Activated B cell treated with CpG ODN at 0.5 μM for 24 hours (primary cell): ENCODE measurements around the gene FOXA3. TPM values are rescaled to one million over a fixed set of nuclear protein-coding genes. Genes with fewer than 3 reads are reported as not detected.
A peak's percentile ranks its signal among the peaks of the same experiment; 100 is the strongest.

ENCODE experiments used
- ATAC-seq: fragments of 200-7000 bp; cut with Tn5 transposase; one replicate; pipeline ENCODE4 v1.10.0; 2021; ENCODE audit warnings: low read depth, mild to moderate bottlenecking, moderate library complexity
- CTCF ChIA-PET: fragments of 350-600 bp; sonication (Branson Sonifier 250); formaldehyde crosslinking; loops from one replicate; lab custom pipeline; 2021; ENCODE audit warnings: antibody characterized with exemption; lab: Charles Lee
- POLR2A ChIA-PET: fragments of 350-600 bp; sonication (Branson Sonifier 250); formaldehyde crosslinking; loops from one replicate; lab custom pipeline; 2021; ENCODE audit warnings: antibody characterized with exemption; lab: Charles Lee
- DNase-seq: peaks from one replicate; pipeline ENCODE4 v3.0.0; 2022
- H3K27ac Mint-ChIP-seq: one replicate; pipeline ENCODE4 v1.8.0; 2020; ENCODE audit warnings: mixed read lengths
- H3K27me3 Mint-ChIP-seq: one replicate; pipeline ENCODE4 v1.8.0; 2021; ENCODE audit warnings: mixed read lengths
- H3K36me3 Mint-ChIP-seq: one replicate; pipeline ENCODE4 v1.8.0; 2021; ENCODE audit warnings: low read depth, mixed read lengths
- H3K4me1 Mint-ChIP-seq: one replicate; pipeline ENCODE4 v1.8.0; 2021; ENCODE audit warnings: mixed read lengths
- H3K4me3 Mint-ChIP-seq: one replicate; pipeline ENCODE4 v1.8.0; 2020; ENCODE audit warnings: mild to moderate bottlenecking, mixed read lengths
- H3K9me3 Mint-ChIP-seq: one replicate; pipeline ENCODE4 v1.8.0; 2020; ENCODE audit warnings: mixed read lengths
- intact Hi-C: fragments of 100-400 bp; cut with micrococcal nuclease; formaldehyde crosslinking; loops from one replicate; pipeline ENCODE4 v1.15.1; 2024
- total RNA-seq: library from RNA; stranded (reverse); gene quantifications from 2 replicates; pipeline ENCODE4 v1.2.3, GENCODE V29; 2022
- TF ChIP-seq, protein P1 (sequence below): fragments of 200-600 bp; IDR thresholded peaks from one replicate; pipeline ENCODE4 v1.8.0; 2022; ENCODE audit warnings: antibody characterized with exemption, mild to moderate bottlenecking

The FOXA3 gene
- total RNA-seq, 1 donor from 2014 or later: not detected

- intact Hi-C loops: loop anchor here (5.0 to 10.0 kb wide), 2 partner anchors 132 to 460 kb away; partner anchors contain the start of gene PPP5C
- peaks cover 13% of the 10 kb centered on the region for H3K36me3 Mint-ChIP-seq
- H3K4me1 Mint-ChIP-seq: peaks cover 33% of the 10 kb centered on the region
- H3K4me3 Mint-ChIP-seq: peak overlapping the region; percentile 46
- no peaks in the 10 kb centered on the region for H3K9me3 Mint-ChIP-seq
- TF ChIP-seq, protein P1, sequence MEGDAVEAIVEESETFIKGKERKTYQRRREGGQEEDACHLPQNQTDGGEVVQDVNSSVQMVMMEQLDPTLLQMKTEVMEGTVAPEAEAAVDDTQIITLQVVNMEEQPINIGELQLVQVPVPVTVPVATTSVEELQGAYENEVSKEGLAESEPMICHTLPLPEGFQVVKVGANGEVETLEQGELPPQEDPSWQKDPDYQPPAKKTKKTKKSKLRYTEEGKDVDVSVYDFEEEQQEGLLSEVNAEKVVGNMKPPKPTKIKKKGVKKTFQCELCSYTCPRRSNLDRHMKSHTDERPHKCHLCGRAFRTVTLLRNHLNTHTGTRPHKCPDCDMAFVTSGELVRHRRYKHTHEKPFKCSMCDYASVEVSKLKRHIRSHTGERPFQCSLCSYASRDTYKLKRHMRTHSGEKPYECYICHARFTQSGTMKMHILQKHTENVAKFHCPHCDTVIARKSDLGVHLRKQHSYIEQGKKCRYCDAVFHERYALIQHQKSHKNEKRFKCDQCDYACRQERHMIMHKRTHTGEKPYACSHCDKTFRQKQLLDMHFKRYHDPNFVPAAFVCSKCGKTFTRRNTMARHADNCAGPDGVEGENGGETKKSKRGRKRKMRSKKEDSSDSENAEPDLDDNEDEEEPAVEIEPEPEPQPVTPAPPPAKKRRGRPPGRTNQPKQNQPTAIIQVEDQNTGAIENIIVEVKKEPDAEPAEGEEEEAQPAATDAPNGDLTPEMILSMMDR: no peak
- CTCF ChIA-PET: interaction anchor here (0.7 to 1.3 kb wide), 2 partner anchors 21 to 68 kb away, joined by 3 to 4 read pairs; no protein-coding TSS in a partner anchor
- peak; percentile 21 for DNase-seq
- H3K27me3 Mint-ChIP-seq: peaks cover 2% of the 10 kb centered on the region
- POLR2A ChIA-PET: interaction anchor here (0.6 to 5.0 kb wide), 4 partner anchors 14 to 67 kb away, joined by 3 to 60 read pairs (median 20); partner anchors contain the start of genes FOXA3, MYPOP and SYMPK
- no peak for ATAC-seq
- no peak overlapping the region for H3K27ac Mint-ChIP-seq
Measured at GRCh38 chr19:45884682-45885555, 20.8 kb downstream of the FOXA3 start.

GRCh38 chr19:45885556-45886426 lies 21.7 kb downstream of the FOXA3 start, which contains the start of gene IRF2BP1:
Gene IRF2BP1 (minus strand): TSS chr19:45886141. CDS start chr19:45885774, 367 bp downstream.
- peaks cover 33% of the 10 kb centered on the region for H3K4me1 Mint-ChIP-seq
- H3K4me3 Mint-ChIP-seq: peak within 1 kb of the TSS; percentile 92
- H3K9me3 Mint-ChIP-seq: no peaks in the 10 kb centered on the region
- DNase-seq: peak; percentile 87
- CTCF ChIA-PET: interaction anchor here (0.6 to 1.4 kb wide), 4 partner anchors 13 to 69 kb away, joined by 3 to 4 read pairs (median 4); partner anchors contain the start of genes FOXA3 and MYPOP
- peak within 1 kb of the TSS; percentile 94 for H3K27ac Mint-ChIP-seq
- TF ChIP-seq, protein P1: no peak
- intact Hi-C loops: loop anchor here (1.0 to 10.0 kb wide), 7 partner anchors 17 to 459 kb away; partner anchors contain the start of genes CCDC61, FBXO46, MYPOP and PPP5C
- POLR2A ChIA-PET: interaction anchor here (0.6 to 5.0 kb wide), 17 partner anchors 14 to 1662 kb away, joined by 3 to 60 read pairs (median 4); partner anchors contain the start of genes CCDC61, FOXA3, MYPOP and PPP1R13L
- H3K36me3 Mint-ChIP-seq: peaks cover 17% of the 10 kb centered on the region
- ATAC-seq: peak; percentile 69
- H3K27me3 Mint-ChIP-seq: no peaks in the 10 kb centered on the region

- Mint-ChIP-seq H3K27me3 (no peaks in the 10 kb centered on the region), H3K27ac (peak overlapping the region; percentile 94), H3K36me3 (peaks cover 17% of the 10 kb centered on the region), H3K4me1 (peaks cover 30% of the 10 kb centered on the region), H3K4me3 (peak overlapping the region; percentile 92), H3K9me3 (no peaks in the 10 kb centered on the region)
- POLR2A ChIA-PET: interaction anchor here (0.6 to 5.0 kb wide), 17 partner anchors 14 to 1662 kb away, joined by 3 to 60 read pairs (median 4); partner anchors contain the start of genes CCDC61, FOXA3, MYPOP and PPP1R13L
- CTCF ChIA-PET: interaction anchor here (0.6 to 1.4 kb wide), 3 partner anchors 12 to 23 kb away, joined by 3 to 4 read pairs (median 3); partner anchors contain the start of genes FOXA3 and MYPOP
- intact Hi-C loops: loop anchor here (1.0 to 10.0 kb wide), 7 partner anchors 16 to 458 kb away; partner anchors contain the start of genes CCDC61, FBXO46, MYPOP and PPP5C
- peak; percentile 65 for ATAC-seq
- peak; percentile 86 for DNase-seq
- TF ChIP-seq, protein P1: no peak
Measured at GRCh38 chr19:45886427-45887199, 22.5 kb downstream of the FOXA3 start.

DNA sequence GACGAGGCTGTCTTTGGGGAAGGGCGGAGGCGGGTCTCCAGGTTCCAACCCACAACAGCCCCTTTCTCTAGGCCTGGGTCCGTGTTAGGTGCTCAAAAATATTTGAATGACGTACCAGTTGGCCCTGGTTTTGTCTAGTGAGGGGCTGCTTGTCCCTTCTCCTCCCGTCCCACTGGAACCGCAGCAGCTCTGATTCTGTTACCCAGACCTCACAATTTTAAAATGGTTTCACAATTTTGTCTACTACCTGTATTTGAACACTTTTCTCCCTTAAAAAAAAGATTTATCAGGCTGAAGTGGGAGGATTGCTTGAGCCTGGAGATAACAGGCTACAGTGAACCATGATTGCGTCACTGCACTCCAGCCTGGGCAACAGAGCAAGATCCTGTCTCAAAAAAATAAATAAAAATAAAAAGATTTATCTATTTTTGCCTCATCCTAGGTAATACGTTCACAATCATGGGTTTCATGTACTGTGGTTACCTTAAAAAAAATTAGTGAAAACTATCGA lies 23.1 kb downstream of the FOXA3 start:
- ChIA-PET POLR2A (interaction anchor here (0.9 to 5.0 kb wide), 5 partner anchors 16 to 303 kb away, joined by 4 to 60 read pairs (median 15); partner anchors contain the start of genes FOXA3, MYPOP, SIX5 and SYMPK), CTCF (interaction anchor here (1.4 kb wide), 1 partner anchor 23 kb away, joined by 4 read pairs; the partner anchor contains the start of gene FOXA3)
- Mint-ChIP-seq H3K4me3 (peak overlapping the region; percentile 92), H3K27me3 (no peaks in the 10 kb centered on the region), H3K9me3 (no peaks in the 10 kb centered on the region), H3K27ac (peak overlapping the region; percentile 94), H3K36me3 (peaks cover 17% of the 10 kb centered on the region), H3K4me1 (peaks cover 30% of the 10 kb centered on the region)
- intact Hi-C loops: loop anchor here (2.0 to 10.0 kb wide), 3 partner anchors 130 to 458 kb away; partner anchors contain the start of genes FBXO46 and PPP5C
- DNase-seq (no peak), ATAC-seq (no peak)
- TF ChIP-seq, protein P1: no peak
